IMR-90 (cell line): ENCODE results near the gene SPTLC3. TPM values are rescaled to one million over a fixed set of nuclear protein-coding genes. Genes with fewer than 3 reads are reported as not detected.

ENCODE experiments used
- ATAC-seq: fragments of 200-7000 bp; cut with Tn5 transposase; 2 replicates; pipeline ENCODE4 v1.9.1; 2020; ENCODE audit warnings: low read depth, mild to moderate bottlenecking, moderate library complexity
- BruUV-seq: library from RNA; stranded (reverse); fragments of 400-500 nt; replicated peaks from 2 replicates; lab custom pipeline; 2021; lab: Mats Ljungman, UMichigan
- CTCF ChIA-PET: fragments of 300-600 bp; formaldehyde crosslinking; extraction: SDS; loops from one replicate; lab custom pipeline; 2021; ENCODE audit warnings: antibody characterized with exemption; lab: Yijun Ruan, JAX
- POLR2A ChIA-PET: fragments of 300-600 bp; sonication (Branson Sonifier 250); formaldehyde crosslinking; loops from one replicate; lab custom pipeline; 2022; ENCODE audit warnings: antibody characterized with exemption; ENCODE audit not compliant: unreplicated experiment; lab: Charles Lee
- DNase-seq: peaks from one replicate; pipeline ENCODE4 v3.0.0; 2013
- H2AFZ ChIP-seq: replicated peaks from 2 replicates; pipeline ENCODE3; 2013; ENCODE audit warnings: low read length, mild to moderate bottlenecking; ENCODE audit not compliant: poor library complexity
- H2AK5ac ChIP-seq: 2 replicates; pipeline ENCODE4 v1.6.1; 2013; ENCODE audit warnings: low read depth, low read length, inconsistent platforms
- H2AK9ac ChIP-seq: replicated peaks from 2 replicates; pipeline ENCODE3; 2013; ENCODE audit warnings: mild to moderate bottlenecking, low read depth, low read length, moderate library complexity; ENCODE audit not compliant: poor library complexity
- H2BK120ac ChIP-seq: 2 replicates; pipeline ENCODE4 v1.6.1; 2013; ENCODE audit warnings: low read depth, low read length, inconsistent platforms
- H2BK15ac ChIP-seq: 3 replicates; pipeline ENCODE4 v1.6.1; 2013; ENCODE audit warnings: low read depth, low read length, inconsistent platforms
- H2BK20ac ChIP-seq: 2 replicates; pipeline ENCODE4 v1.6.1; 2013; ENCODE audit warnings: low read depth, mild to moderate bottlenecking, inconsistent platforms, low read length, moderate library complexity
- H2BK5ac ChIP-seq: 2 replicates; pipeline ENCODE4 v1.6.1; 2013; ENCODE audit warnings: mild to moderate bottlenecking, low read depth, low read length, inconsistent platforms; ENCODE audit not compliant: poor library complexity, severe bottlenecking
- H3K14ac ChIP-seq: replicated peaks from 2 replicates; pipeline ENCODE4 v1.6.1; 2013; ENCODE audit warnings: low read depth, low read length, inconsistent platforms
- H3K18ac ChIP-seq: 2 replicates; pipeline ENCODE4 v1.6.1; 2013; ENCODE audit warnings: low read depth, low read length, control low read depth
- H3K23ac ChIP-seq: 2 replicates; pipeline ENCODE4 v1.6.1; 2013; ENCODE audit warnings: low read depth, low read length, inconsistent platforms
- H3K27ac ChIP-seq: 2 replicates; pipeline ENCODE4 v1.5.1; 2013; ENCODE audit warnings: mild to moderate bottlenecking, control low read depth, low read length; ENCODE audit not compliant: insufficient read depth
- H3K27me3 ChIP-seq: 2 replicates; pipeline ENCODE4 v1.6.1; 2013; ENCODE audit warnings: low read length; ENCODE audit not compliant: control insufficient read depth, insufficient read depth
- H3K36me3 ChIP-seq: 2 replicates; pipeline ENCODE4 v1.6.1; 2013; ENCODE audit warnings: low read length, mixed read lengths; ENCODE audit not compliant: control insufficient read depth, insufficient read depth
- H3K4ac ChIP-seq: 2 replicates; pipeline ENCODE4 v1.6.1; 2013; ENCODE audit warnings: low read depth, low read length, inconsistent platforms
- H3K4me1 ChIP-seq: 2 replicates; pipeline ENCODE4 v1.6.1; 2013; ENCODE audit warnings: low read length, mixed read lengths; ENCODE audit not compliant: control insufficient read depth, insufficient read depth
- H3K4me2 ChIP-seq: 2 replicates; pipeline ENCODE4 v1.6.1; 2013; ENCODE audit warnings: low read depth, mild to moderate bottlenecking, control low read depth, low read length, moderate library complexity
- H3K4me3 ChIP-seq: 2 replicates; pipeline ENCODE4 v1.5.1; 2013; ENCODE audit warnings: low read depth, mild to moderate bottlenecking, control low read depth, low read length, moderate library complexity; ENCODE audit not compliant: insufficient read depth
- H3K56ac ChIP-seq: 2 replicates; pipeline ENCODE4 v1.6.1; 2013; ENCODE audit warnings: low read length, inconsistent platforms; ENCODE audit not compliant: insufficient read depth; ENCODE audit errors: extremely low read depth
- H3K79me1 ChIP-seq, 2 experiments: 2 replicates each; pipeline ENCODE4 v1.6.1; 2013; ENCODE audit warnings: low read length in 2 of 2, inconsistent platforms in 1 of 2, low read depth in 1 of 2
- H3K9ac ChIP-seq: 2 replicates; pipeline ENCODE4 v1.6.1; 2013; ENCODE audit warnings: low read depth, low read length, control low read depth
- H3K9me1 ChIP-seq: 2 replicates; pipeline ENCODE4 v1.6.1; 2013; ENCODE audit warnings: low read length, inconsistent platforms; ENCODE audit not compliant: insufficient read depth
- H3K9me3 ChIP-seq: 2 replicates; pipeline ENCODE4 v1.6.1; 2013; ENCODE audit warnings: low read length; ENCODE audit not compliant: control insufficient read depth, insufficient read depth
- H4K20me1 ChIP-seq: 2 replicates; pipeline ENCODE4 v1.6.1; 2013; ENCODE audit warnings: low read length, inconsistent platforms; ENCODE audit not compliant: insufficient read depth
- H4K5ac ChIP-seq: 2 replicates; pipeline ENCODE4 v1.6.1; 2013; ENCODE audit warnings: mild to moderate bottlenecking, low read depth, low read length, control low read depth
- H4K8ac ChIP-seq, 2 experiments: 2 replicates each; pipeline ENCODE4 v1.6.1; 2013; ENCODE audit warnings: low read depth in 2 of 2, low read length in 2 of 2, control low read depth in 1 of 2, inconsistent platforms in 1 of 2
- H4K91ac ChIP-seq: 2 replicates; pipeline ENCODE4 v1.6.1; 2013; ENCODE audit warnings: low read depth, low read length, inconsistent platforms; ENCODE audit not compliant: insufficient read depth
- MAZ ChIP-seq: IDR thresholded peaks from 2 replicates; pipeline ENCODE4 v1.6.1; 2012; ENCODE audit warnings: low read depth, mild to moderate bottlenecking, low read length, improper control_type of control experiment, moderate library complexity, borderline replicate concordance
- WGBS, 2 experiments: methylation state at CpG; one replicate each; pipeline versions ENCODE4 v1.1.5 to v1.1.7; 2013; ENCODE audit warnings: missing lambda C conversion rate in 2 of 2; ENCODE audit not compliant: insufficient read length in 1 of 2; ENCODE audit errors: extremely low coverage in 2 of 2; 5-methylcytosine and 5-hydroxymethylcytosine counted together
- dilution Hi-C: fragments of 300-500 bp; cut with HindIII; formaldehyde crosslinking; loops from one replicate; pipeline ENCODE4 v1.14.3; 2018; ENCODE audit warnings: low sequenced_read_pairs; ENCODE audit not compliant: unreplicated experiment
- in situ Hi-C: fragments of 300-500 bp; cut with MboI; formaldehyde crosslinking; loops from 3 replicates; pipeline ENCODE4 v1.14.3; 2019; ENCODE audit warnings: low sequenced_read_pairs, inconsistent platforms, mixed read lengths
- intact Hi-C: fragments of 100-400 bp; cut with micrococcal nuclease; formaldehyde crosslinking; loops from 2 replicates; pipeline ENCODE4 v1.10.0; 2022
- polyA plus RNA-seq, 3 experiments: library from polyadenylated mRNA; depleted of rRNA; stranded (reverse); fragments of >200 nt; gene quantifications; 2 replicates each; pipeline ENCODE4 v1.2.3, GENCODE V29; 2012; ENCODE audit warnings: low replicate concordance in 1 of 3
- total RNA-seq: library from RNA; depleted of rRNA; stranded (reverse); fragments of >200 nt; gene quantifications from 2 replicates; pipeline ENCODE4 v1.2.3, GENCODE V29; 2012

SPTLC3 gene
- total and polyA plus RNA-seq, 2 of the 4 experiments (the other 2 are of a cell fraction) = 0.44 to 1.6 TPM

GRCh38 chr20:13211956-13212618 is 203.3 kb downstream of the SPTLC3 start:
- in situ Hi-C loops = no loop called here
- Histone ChIP-seq H2BK120ac (no peak overlapping the region), H2BK5ac (no peak overlapping the region), H2BK15ac (no peak overlapping the region), H3K36me3 (no peaks in the 10 kb centered on the region), H3K27me3 (peaks cover 8% of the 10 kb centered on the region), H3K9ac (no peak overlapping the region), H3K4me3 (no peak overlapping the region), H2AK9ac (no peak overlapping the region), H2AFZ (no peak overlapping the region), H3K27ac (no peak overlapping the region), H3K14ac (no peak overlapping the region), H2BK20ac (no peak overlapping the region), H4K8ac (no peak overlapping the region), H4K5ac (no peak overlapping the region), H3K9me3 (no peaks in the 10 kb centered on the region), H4K20me1 (no peaks in the 10 kb centered on the region), H3K4ac (no peak overlapping the region), H3K9me1 (no peaks in the 10 kb centered on the region), H4K91ac (no peak overlapping the region), H3K79me1 (no peaks in the 10 kb centered on the region), H2AK5ac (no peak overlapping the region), H3K56ac (no peak overlapping the region), H3K4me1 (no peaks in the 10 kb centered on the region), H3K23ac (no peak overlapping the region), H3K18ac (no peak overlapping the region), H3K4me2 (no peak overlapping the region)
- no peak for TF ChIP-seq MAZ
- intact Hi-C loops = no loop called here
- ChIA-PET POLR2A (no interaction called here), CTCF (no interaction called here)
- no peak for DNase-seq
- no CpG with 5 or more reads among the region's 4 CpGs for WGBS, 2 experiments
- dilution Hi-C loops = no loop called here
- no peak for ATAC-seq
- BruUV-seq = no TSS peak
